Activated B cell treated with CpG ODN at 0.5 μM for 24 hours (primary cell): ENCODE data around the gene KCNQ1OT1. TPM values are rescaled to one million over a fixed set of nuclear protein-coding genes. Genes with fewer than 3 reads are reported as not detected.

ENCODE experiments used
- ATAC-seq: fragments of 200-7000 bp; cut with Tn5 transposase; one replicate; pipeline ENCODE4 v1.10.0; 2021; ENCODE audit warnings: low read depth, mild to moderate bottlenecking, moderate library complexity
- CTCF ChIA-PET: fragments of 350-600 bp; sonication (Branson Sonifier 250); formaldehyde crosslinking; loops from one replicate; lab custom pipeline; 2021; ENCODE audit warnings: antibody characterized with exemption; lab: Charles Lee
- POLR2A ChIA-PET: fragments of 350-600 bp; sonication (Branson Sonifier 250); formaldehyde crosslinking; loops from one replicate; lab custom pipeline; 2021; ENCODE audit warnings: antibody characterized with exemption; lab: Charles Lee
- DNase-seq: peaks from one replicate; pipeline ENCODE4 v3.0.0; 2022
- H3K27ac Mint-ChIP-seq: one replicate; pipeline ENCODE4 v1.8.0; 2020; ENCODE audit warnings: mixed read lengths
- H3K27me3 Mint-ChIP-seq: one replicate; pipeline ENCODE4 v1.8.0; 2021; ENCODE audit warnings: mixed read lengths
- H3K36me3 Mint-ChIP-seq: one replicate; pipeline ENCODE4 v1.8.0; 2021; ENCODE audit warnings: low read depth, mixed read lengths
- H3K4me1 Mint-ChIP-seq: one replicate; pipeline ENCODE4 v1.8.0; 2021; ENCODE audit warnings: mixed read lengths
- H3K4me3 Mint-ChIP-seq: one replicate; pipeline ENCODE4 v1.8.0; 2020; ENCODE audit warnings: mild to moderate bottlenecking, mixed read lengths
- H3K9me3 Mint-ChIP-seq: one replicate; pipeline ENCODE4 v1.8.0; 2020; ENCODE audit warnings: mixed read lengths
- CTCF ChIP-seq: fragments of 200-600 bp; IDR thresholded peaks from one replicate; pipeline ENCODE4 v1.8.0; 2022; ENCODE audit warnings: antibody characterized with exemption, mild to moderate bottlenecking
- intact Hi-C: fragments of 100-400 bp; cut with micrococcal nuclease; formaldehyde crosslinking; loops from one replicate; pipeline ENCODE4 v1.15.1; 2024
- total RNA-seq: library from RNA; stranded (reverse); gene quantifications from 2 replicates; pipeline ENCODE4 v1.2.3, GENCODE V29; 2022

Gene KCNQ1OT1
- total RNA-seq, 1 donor from 2014 or later: 1.2 TPM

GRCh38 chr11:2742201-2742600 is 42.4 kb upstream of the KCNQ1OT1 start:
- ChIA-PET CTCF (no interaction called here), POLR2A (no interaction called here)
- DNase-seq (no peak), ATAC-seq (no peak)
- Mint-ChIP-seq H3K27ac (no peak overlapping the region), H3K4me3 (no peak overlapping the region), H3K36me3 (no peaks in the 10 kb centered on the region), H3K4me1 (no peaks in the 10 kb centered on the region), H3K9me3 (no peaks in the 10 kb centered on the region), H3K27me3 (no peaks in the 10 kb centered on the region)
- TF ChIP-seq CTCF: no peak
- intact Hi-C loops: no loop called here

- TF ChIP-seq CTCF: no peak
- H3K4me1 Mint-ChIP-seq: no peaks in the 10 kb centered on the region
- POLR2A ChIA-PET: no interaction called here
- ATAC-seq (no peak), DNase-seq (no peak)
- no peaks in the 10 kb centered on the region for H3K27me3 Mint-ChIP-seq
- CTCF ChIA-PET: no interaction called here
- H3K36me3 Mint-ChIP-seq: no peaks in the 10 kb centered on the region
- intact Hi-C loops: no loop called here
- no peak overlapping the region for H3K27ac Mint-ChIP-seq
- H3K4me3 Mint-ChIP-seq: no peak overlapping the region
- no peaks in the 10 kb centered on the region for H3K9me3 Mint-ChIP-seq
Observed at GRCh38 chr11:2741377-2742131, 41.8 kb upstream of the KCNQ1OT1 start.

GRCh38 chr11:2741006-2741376 is 41.2 kb upstream of the KCNQ1OT1 start:
- POLR2A ChIA-PET: no interaction called here
- Mint-ChIP-seq H3K27me3 (no peaks in the 10 kb centered on the region), H3K4me3 (no peak overlapping the region), H3K9me3 (no peaks in the 10 kb centered on the region), H3K36me3 (no peaks in the 10 kb centered on the region), H3K27ac (no peak overlapping the region), H3K4me1 (no peaks in the 10 kb centered on the region)
- TF ChIP-seq CTCF: no peak
- CTCF ChIA-PET: no interaction called here
- DNase-seq (no peak), ATAC-seq (no peak)
- intact Hi-C loops: no loop called here

- intact Hi-C loops: no loop called here
- no peak overlapping the region for H3K27ac Mint-ChIP-seq
- TF ChIP-seq CTCF: no peak
- no peak overlapping the region for H3K4me3 Mint-ChIP-seq
- no peaks in the 10 kb centered on the region for H3K27me3 Mint-ChIP-seq
- ATAC-seq: no peak
- H3K4me1 Mint-ChIP-seq: no peaks in the 10 kb centered on the region
- CTCF ChIA-PET: no interaction called here
- POLR2A ChIA-PET: no interaction called here
- no peak for DNase-seq
- no peaks in the 10 kb centered on the region for H3K36me3 Mint-ChIP-seq
- no peaks in the 10 kb centered on the region for H3K9me3 Mint-ChIP-seq
Observed at GRCh38 chr11:2740275-2740940, 40.6 kb upstream of the KCNQ1OT1 start.

GRCh38 chr11:2739531-2740274 is 39.9 kb upstream of the KCNQ1OT1 start:
- H3K27ac Mint-ChIP-seq: no peak overlapping the region
- no peaks in the 10 kb centered on the region for H3K27me3 Mint-ChIP-seq
- intact Hi-C loops: no loop called here
- ChIA-PET POLR2A (no interaction called here), CTCF (no interaction called here)
- H3K36me3 Mint-ChIP-seq: no peaks in the 10 kb centered on the region
- ATAC-seq: no peak
- no peaks in the 10 kb centered on the region for H3K4me1 Mint-ChIP-seq
- H3K9me3 Mint-ChIP-seq: no peaks in the 10 kb centered on the region
- H3K4me3 Mint-ChIP-seq: no peak overlapping the region
- DNase-seq: no peak
- no peak for TF ChIP-seq CTCF
